CD4-positive, CD25-positive, alpha-beta regulatory T cell (primary cell): Measurements from ENCODE around the gene BCL2L11. TPM values are rescaled to one million over a fixed set of nuclear protein-coding genes. Genes with fewer than 3 reads are reported as not detected.

Source experiments
- ATAC-seq, 2 donors: fragments of 150-1000 bp; cut with Tn5 transposase; one replicate each; pipeline ENCODE4 v1.10.0; 2021; ENCODE audit warnings: low read depth in 2 of 2, moderate number of reproducible peaks in 2 of 2, moderate library complexity in 1 of 2
- DNase-seq, 3 donors: peaks; one replicate each; pipeline versions ENCODE4 v3.0.0 to v3.0.0-alpha.2; 2012 to 2022; ENCODE audit warnings: mixed read lengths in 1 of 3
- H3K27ac ChIP-seq: one replicate; pipeline ENCODE4 v1.7.0; 2013; ENCODE audit warnings: mild to moderate bottlenecking, low read length; ENCODE audit not compliant: insufficient read depth, poor library complexity, severe bottlenecking
- H3K27me3 ChIP-seq: one replicate; pipeline ENCODE4 v1.7.0; 2013; ENCODE audit warnings: low read length; ENCODE audit not compliant: control insufficient read depth, insufficient read depth
- H3K36me3 ChIP-seq: one replicate; pipeline ENCODE4 v1.7.0; 2013; ENCODE audit warnings: mild to moderate bottlenecking, low read length, moderate library complexity; ENCODE audit not compliant: control insufficient read depth, insufficient read depth
- H3K4me1 ChIP-seq: 2 replicates; pipeline ENCODE4 v1.7.0; 2013; ENCODE audit warnings: mild to moderate bottlenecking, low read length; ENCODE audit not compliant: insufficient read depth, control insufficient read depth, poor library complexity, severe bottlenecking
- H3K4me3 ChIP-seq: one replicate; pipeline ENCODE4 v1.7.0; 2013; ENCODE audit warnings: low read depth, mild to moderate bottlenecking, low read length, moderate library complexity
- H3K9me3 ChIP-seq, 2 experiments: 1 replicate in 1 of 2; 2 replicates in 1 of 2; pipeline ENCODE4 v1.7.0; 2013; ENCODE audit warnings: low read length in 2 of 2, mild to moderate bottlenecking in 1 of 2, moderate library complexity in 1 of 2; ENCODE audit not compliant: control insufficient read depth in 2 of 2
- H3K27ac Mint-ChIP-seq, 3 donors: one replicate each; pipeline ENCODE4 v1.8.0; 2020 to 2022; ENCODE audit warnings: mild to moderate bottlenecking in 3 of 3, mixed read lengths in 3 of 3, moderate library complexity in 2 of 3
- H3K27me3 Mint-ChIP-seq: one replicate; pipeline ENCODE4 v1.8.0; 2022; ENCODE audit warnings: mild to moderate bottlenecking, mixed read lengths
- H3K36me3 Mint-ChIP-seq: one replicate; pipeline ENCODE4 v1.8.0; 2020; ENCODE audit warnings: mixed read lengths
- H3K4me1 Mint-ChIP-seq, 4 donors: one replicate each; pipeline ENCODE4 v1.8.0; 2020 to 2022; ENCODE audit warnings: mixed read lengths in 4 of 4, mild to moderate bottlenecking in 1 of 4
- H3K4me3 Mint-ChIP-seq, 4 donors: one replicate each; pipeline ENCODE4 v1.8.0; 2020 to 2022; ENCODE audit warnings: mild to moderate bottlenecking in 4 of 4, mixed read lengths in 4 of 4, moderate library complexity in 3 of 4
- H3K9me3 Mint-ChIP-seq, 7 donors: one replicate each; pipeline ENCODE4 v1.8.0; 2020 to 2022; ENCODE audit warnings: mixed read lengths in 7 of 7, mild to moderate bottlenecking in 3 of 7, moderate library complexity in 2 of 7
- polyA plus RNA-seq, 4 donors: library from polyadenylated mRNA; unstranded; fragments of 300-500 nt; fragmentation: Illumina TruSeq; gene quantifications; one replicate each; pipeline ENCODE4 v1.2.3, GENCODE V29; 2021
- total RNA-seq: library from RNA; stranded (reverse); gene quantifications from one replicate; pipeline ENCODE4 v1.2.3, GENCODE V29; 2022

The BCL2L11 gene
- total and polyA plus RNA-seq, 5 donors from 2014 or later = 18.0 to 96.0 (median 31.9) TPM

GRCh38 chr2:111209045-111209514, 88.4 kb downstream of the BCL2L11 start:
- DNase-seq (peak in 1 of 3 donors; percentile 11), ATAC-seq (peak; percentile 58)
- Histone ChIP-seq H3K4me1 (no peaks in the 10 kb centered on the region), H3K27ac (no peak overlapping the region), H3K27me3 (no peaks in the 10 kb centered on the region), H3K36me3 (no peaks in the 10 kb centered on the region), H3K9me3 (peaks cover 5 to 8% of the 10 kb centered on the region in 2 experiments), H3K4me3 (no peak overlapping the region)
- Mint-ChIP-seq H3K36me3 (peaks cover under 1% of the 10 kb centered on the region), H3K27me3 (no peaks in the 10 kb centered on the region), H3K4me3 (no peak overlapping the region), H3K4me1 (peaks cover 0 to 6% (median under 1%) of the 10 kb centered on the region in 4 donors), H3K27ac (no peak overlapping the region), H3K9me3 (peaks cover 0 to 8% (median 2%) of the 10 kb centered on the region in 7 donors)

DNA sequence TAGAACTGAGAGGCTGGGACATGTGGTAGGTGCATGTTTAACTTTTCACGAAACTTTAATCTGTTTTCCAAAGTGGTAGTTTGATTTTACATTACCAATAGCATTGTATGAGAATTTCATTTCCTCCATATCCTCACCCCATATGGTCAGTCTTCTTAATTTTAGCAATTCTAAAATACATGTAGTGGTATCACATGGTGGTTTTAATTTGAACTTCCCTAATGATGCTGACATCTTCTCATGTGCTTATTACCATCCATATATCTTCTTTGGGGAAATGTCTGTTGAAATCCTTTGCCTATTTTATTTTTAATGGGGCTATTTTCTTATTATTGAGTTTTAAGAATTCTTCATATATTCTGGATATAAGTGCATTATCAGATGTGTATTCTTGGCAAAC, 89.3 kb downstream of the BCL2L11 start:
- no peaks in the 10 kb centered on the region for H3K27me3 Mint-ChIP-seq
- DNase-seq = no peak
- peaks cover 13 to 14% of the 10 kb centered on the region in 2 experiments for H3K9me3 ChIP-seq
- H3K27ac ChIP-seq = no peak overlapping the region
- H3K4me3 ChIP-seq = no peak overlapping the region
- no peaks in the 10 kb centered on the region for H3K27me3 ChIP-seq
- H3K4me3 Mint-ChIP-seq = no peak overlapping the region
- H3K36me3 ChIP-seq = no peaks in the 10 kb centered on the region
- no peak for ATAC-seq
- no peaks in the 10 kb centered on the region for H3K4me1 ChIP-seq
- no peak overlapping the region for H3K27ac Mint-ChIP-seq
- peaks cover 8% of the 10 kb centered on the region for H3K36me3 Mint-ChIP-seq
- H3K9me3 Mint-ChIP-seq = peaks cover 1 to 14% (median 5%) of the 10 kb centered on the region in 7 donors
- H3K4me1 Mint-ChIP-seq = peaks cover 0 to 6% (median under 1%) of the 10 kb centered on the region in 4 donors

DNA sequence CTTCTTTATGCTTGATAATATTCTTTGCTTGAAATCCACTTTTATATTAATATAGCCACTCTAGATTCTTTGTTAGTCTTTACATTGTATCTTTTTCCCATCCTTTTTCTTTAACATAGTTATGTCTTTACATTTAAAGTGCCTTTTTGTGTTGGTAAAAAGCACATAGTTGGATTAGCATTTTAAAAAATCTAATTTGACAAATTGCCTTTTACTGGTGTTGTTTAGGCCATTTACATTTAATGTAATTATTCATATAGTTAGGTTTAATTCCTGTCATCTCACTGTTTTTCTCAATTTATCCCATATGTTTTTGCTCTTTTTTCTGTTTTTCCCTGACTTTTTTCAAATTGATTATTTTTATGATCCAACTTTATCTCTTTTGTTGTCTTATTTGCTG, 93.2 kb downstream of the BCL2L11 start:
- ATAC-seq (no peak), DNase-seq (no peak)
- Histone ChIP-seq H3K9me3 (peaks cover 13 to 16% of the 10 kb centered on the region in 2 experiments), H3K27me3 (no peaks in the 10 kb centered on the region), H3K4me3 (no peak overlapping the region), H3K36me3 (no peaks in the 10 kb centered on the region), H3K27ac (no peak overlapping the region), H3K4me1 (no peaks in the 10 kb centered on the region)
- H3K27ac Mint-ChIP-seq = no peak overlapping the region
- H3K27me3 Mint-ChIP-seq = no peaks in the 10 kb centered on the region
- H3K36me3 Mint-ChIP-seq = peaks cover 10% of the 10 kb centered on the region
- H3K4me1 Mint-ChIP-seq = peaks cover 0 to 2% (median 0%) of the 10 kb centered on the region in 4 donors
- H3K4me3 Mint-ChIP-seq = no peak overlapping the region
- H3K9me3 Mint-ChIP-seq = peaks cover 3 to 14% (median 7%) of the 10 kb centered on the region in 7 donors

- Histone ChIP-seq H3K27ac (no peak overlapping the region), H3K4me3 (no peak overlapping the region), H3K9me3 (peaks cover 13 to 16% of the 10 kb centered on the region in 2 experiments), H3K4me1 (no peaks in the 10 kb centered on the region), H3K36me3 (no peaks in the 10 kb centered on the region), H3K27me3 (no peaks in the 10 kb centered on the region)
- Mint-ChIP-seq H3K27ac (no peak overlapping the region), H3K36me3 (peaks cover 15% of the 10 kb centered on the region), H3K4me1 (peaks cover 0 to 5% (median 0%) of the 10 kb centered on the region in 4 donors), H3K9me3 (peaks cover 3 to 14% (median 9%) of the 10 kb centered on the region in 7 donors), H3K27me3 (no peaks in the 10 kb centered on the region), H3K4me3 (no peak overlapping the region)
- ATAC-seq = no peak
- no peak for DNase-seq
These were observed 96.3 kb downstream of the BCL2L11 start for GRCh38 chr2:111216811-111217652.
